GM19238 (cell line): ENCODE data around the gene NBEAL1.
"Not testable (repeated sequence)": the region's sequence is repeated elsewhere in the genome, so short reads cannot be mapped to it uniquely, and the experiment has no call there.

Experiments
- DNase-seq: peaks from one replicate; pipeline ENCODE4 v3.0.0; 2011; ENCODE audit warnings: low spot score; ENCODE audit not compliant: insufficient read length

The NBEAL1 gene

DNA sequence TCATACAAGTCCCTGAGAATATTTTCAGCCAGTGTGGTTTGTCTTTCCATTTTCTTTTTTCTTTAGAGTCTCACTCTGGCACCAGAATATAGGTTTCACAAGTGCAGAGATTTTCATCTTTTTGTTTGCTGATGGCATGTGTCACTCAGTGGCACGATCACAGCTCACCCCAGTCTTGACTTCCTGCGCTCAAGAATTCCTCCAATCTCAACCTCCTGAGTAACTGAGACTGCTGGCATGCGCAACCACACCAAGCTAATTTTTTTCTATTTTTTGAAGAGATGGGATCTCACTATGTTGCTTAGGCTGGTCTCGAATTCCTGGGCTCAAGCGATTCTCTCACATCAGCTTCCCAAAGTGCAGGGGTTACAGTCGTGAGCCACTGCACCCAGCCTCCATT, 23.9 kb downstream of the NBEAL1 start:
- no peak for DNase-seq

DNA sequence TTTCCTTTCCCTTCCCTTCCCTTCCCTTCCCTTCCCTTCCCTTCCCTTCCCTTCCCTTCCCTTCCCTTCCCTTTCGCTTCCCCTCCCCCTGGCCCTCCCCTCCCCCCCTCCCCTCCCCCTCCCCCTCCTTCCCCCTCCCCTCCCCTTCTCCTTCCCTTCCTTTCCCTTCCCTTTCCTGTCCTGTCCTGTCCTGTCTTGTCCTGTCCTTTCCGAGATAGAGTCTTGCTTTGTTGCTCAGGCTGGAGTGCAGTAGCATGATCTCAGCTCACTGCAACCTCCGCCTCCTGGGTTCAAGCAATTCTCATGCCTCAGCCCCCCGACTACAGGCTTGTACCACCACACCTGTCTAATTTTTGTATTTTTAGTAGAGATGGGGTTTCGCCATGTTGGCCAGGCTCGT, 24.5 kb downstream of the NBEAL1 start:
- DNase-seq = not testable (repeated sequence)

DNA sequence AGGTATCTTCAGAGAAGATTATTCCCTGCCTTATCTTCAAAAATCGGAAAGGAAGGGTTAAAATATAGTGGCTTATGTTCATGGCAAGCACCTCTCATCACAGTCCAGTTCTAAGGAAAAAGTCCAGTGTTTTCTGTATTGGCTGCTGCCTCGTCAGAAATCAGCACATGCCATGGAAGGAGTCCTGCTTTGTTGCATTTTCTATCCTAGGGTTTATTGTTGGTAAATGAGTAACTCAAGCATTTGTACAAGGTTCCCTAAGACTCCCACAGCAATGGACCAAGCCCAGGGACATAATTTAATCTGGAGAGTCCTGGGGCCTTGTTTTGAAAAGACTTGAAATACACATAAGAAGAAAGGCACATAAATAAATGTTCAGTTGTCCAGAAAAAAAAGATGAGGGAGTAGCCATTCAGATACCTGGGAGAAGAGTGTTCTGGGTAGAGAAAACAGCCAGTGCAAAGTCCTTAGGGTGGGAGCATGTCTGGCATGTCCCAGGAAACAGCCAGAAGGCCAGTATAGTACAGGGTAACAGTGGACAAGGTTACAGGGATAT, 26.4 kb downstream of the NBEAL1 start:
- DNase-seq = no peak

DNA sequence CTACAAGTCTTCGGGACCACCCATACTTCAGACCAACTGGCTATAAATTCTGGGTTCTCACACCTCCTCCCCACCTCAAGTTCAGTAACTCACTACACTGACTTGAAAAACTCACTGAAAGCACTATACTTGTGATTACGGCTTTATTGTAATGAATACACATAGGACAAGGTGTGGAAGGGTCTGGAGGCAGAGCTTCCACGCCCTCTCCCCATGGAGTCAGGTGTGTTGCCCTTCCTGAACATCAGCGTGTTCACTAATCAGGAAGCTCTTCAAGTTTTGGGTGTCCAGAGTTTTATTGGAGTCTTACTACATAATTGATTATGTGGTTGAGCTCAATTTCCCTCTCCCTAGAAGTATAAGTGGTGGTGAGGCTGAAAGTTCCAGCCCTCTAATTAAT, 27.5 kb downstream of the NBEAL1 start:
- no peak for DNase-seq

DNA sequence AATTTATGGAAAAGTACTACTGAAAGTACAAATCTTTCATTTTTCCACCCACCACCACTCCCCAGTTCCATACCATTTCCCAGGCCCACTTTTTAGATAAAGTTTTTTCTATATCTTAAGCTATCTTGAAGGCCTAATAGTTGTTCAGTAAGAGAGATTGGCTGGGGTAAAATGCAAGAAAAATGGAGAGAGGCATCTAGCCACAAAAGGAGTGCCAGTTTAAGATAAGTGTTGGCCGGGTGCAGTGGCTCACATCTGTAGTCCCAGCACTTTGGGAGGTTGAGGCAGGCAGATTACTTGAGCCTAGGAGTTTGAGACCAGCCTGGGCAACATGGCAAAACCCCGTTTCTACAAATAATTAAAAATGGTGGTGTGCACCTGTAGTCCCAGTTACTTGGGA, 28.6 kb downstream of the NBEAL1 start:
- no peak for DNase-seq

DNA sequence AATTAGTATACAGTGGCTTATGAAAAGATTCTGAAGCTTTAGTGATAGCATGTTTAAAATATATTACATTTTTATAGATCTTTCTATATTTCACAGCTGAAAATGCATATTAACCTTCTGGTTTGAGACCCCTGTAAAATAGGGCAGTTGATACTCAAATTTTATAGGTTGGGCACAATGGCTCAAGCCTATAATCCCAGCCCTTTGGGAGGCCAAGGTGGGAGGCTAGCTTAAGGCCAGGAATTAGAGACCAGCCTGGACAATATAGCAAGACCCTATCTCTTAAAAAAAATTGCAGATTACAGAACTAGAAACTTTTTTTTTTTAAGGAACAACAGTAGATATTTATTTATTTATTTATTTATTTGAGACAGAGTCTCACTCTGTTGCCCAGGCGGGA, 31.2 kb downstream of the NBEAL1 start:
- DNase-seq = no peak

DNA sequence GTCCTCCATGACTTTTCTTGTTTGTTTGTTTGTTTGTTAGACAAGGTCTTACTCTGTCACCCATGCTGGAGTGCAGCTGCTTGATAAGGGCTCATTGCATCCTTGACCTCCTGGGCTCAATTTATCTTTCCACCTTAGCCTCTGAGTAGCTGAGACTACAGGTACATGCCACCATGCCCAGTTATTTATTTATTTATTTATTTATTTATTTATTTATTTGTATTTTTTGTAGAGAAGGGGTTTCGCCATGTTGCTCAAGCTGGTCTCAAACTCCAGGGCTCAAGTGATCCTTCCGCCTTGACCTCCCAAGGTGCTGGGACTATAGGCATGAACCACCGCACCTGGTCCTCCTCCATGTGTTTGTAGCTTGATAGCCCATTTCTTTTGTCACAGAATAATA, 37.9 kb downstream of the NBEAL1 start:
- DNase-seq = no peak

DNA sequence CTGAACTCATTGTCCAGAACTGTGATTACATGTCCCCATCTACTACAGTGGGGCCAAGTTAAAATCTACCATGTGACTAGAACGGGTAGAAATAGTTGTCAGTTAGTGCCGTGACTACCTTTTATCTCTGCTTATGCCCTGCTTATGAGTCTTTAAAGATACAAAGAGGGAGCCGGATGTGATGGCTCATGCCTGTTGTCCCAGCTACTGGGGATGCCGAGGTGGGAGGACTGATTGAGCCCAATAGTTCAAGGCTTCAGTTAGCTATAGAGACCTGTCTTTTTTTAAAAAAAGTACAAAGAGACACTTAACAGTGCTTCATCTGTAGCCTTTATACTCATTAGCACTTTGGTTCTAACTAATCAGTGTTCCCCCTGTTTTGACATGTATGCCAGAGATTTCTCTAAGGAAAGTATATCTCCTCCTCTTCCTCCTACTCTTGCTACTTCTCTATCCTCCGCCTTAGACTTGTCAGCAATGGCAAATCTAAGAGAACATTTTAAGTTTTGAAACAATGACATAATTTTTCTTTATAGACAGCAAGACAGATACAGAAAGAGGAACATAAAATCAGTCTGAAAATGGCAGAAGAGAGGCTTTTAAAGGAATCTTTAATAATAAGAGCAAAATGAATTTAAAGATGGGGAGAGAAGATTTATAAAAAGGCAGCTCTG, 45.0 kb downstream of the NBEAL1 start:
- no peak for DNase-seq

DNA sequence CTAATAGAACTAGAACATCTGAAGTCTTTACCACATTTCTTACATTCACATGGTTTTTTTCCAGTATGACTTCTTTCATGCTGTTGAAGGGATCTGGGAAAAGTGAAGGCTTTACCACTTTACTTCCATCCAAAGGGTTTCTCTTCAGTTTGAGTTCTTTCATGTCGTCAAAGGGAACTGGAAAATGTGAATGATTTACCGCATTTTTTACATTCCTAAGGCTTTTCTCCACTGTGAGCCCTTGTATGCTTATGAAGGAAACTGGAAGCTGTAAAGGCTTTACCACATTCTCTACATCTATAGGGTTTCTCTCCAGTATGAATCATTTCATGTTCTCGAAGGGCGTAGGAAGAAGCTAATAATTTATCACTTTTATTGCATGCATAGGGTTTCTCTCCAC, 46.7 kb downstream of the NBEAL1 start:
- no peak for DNase-seq

DNA sequence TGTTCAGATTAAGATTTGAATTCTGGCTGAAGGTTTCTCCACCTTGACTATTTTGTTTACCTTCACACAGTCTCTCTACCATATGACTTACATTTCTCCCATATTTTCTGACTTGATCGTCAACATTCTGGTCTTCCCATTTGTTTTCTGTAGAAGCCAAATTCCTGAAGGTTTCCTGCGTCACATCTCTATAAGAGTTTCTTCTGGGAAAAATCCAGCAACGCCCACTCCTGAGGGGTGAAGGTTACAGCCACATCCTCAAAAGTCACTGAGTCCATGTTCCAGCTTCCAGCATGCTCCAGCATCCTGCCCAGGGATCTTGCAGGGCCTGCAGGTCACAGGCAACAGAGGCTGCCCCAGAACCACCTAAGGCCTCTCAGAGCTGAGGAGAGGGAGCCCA, 47.5 kb downstream of the NBEAL1 start:
- no peak for DNase-seq

DNA sequence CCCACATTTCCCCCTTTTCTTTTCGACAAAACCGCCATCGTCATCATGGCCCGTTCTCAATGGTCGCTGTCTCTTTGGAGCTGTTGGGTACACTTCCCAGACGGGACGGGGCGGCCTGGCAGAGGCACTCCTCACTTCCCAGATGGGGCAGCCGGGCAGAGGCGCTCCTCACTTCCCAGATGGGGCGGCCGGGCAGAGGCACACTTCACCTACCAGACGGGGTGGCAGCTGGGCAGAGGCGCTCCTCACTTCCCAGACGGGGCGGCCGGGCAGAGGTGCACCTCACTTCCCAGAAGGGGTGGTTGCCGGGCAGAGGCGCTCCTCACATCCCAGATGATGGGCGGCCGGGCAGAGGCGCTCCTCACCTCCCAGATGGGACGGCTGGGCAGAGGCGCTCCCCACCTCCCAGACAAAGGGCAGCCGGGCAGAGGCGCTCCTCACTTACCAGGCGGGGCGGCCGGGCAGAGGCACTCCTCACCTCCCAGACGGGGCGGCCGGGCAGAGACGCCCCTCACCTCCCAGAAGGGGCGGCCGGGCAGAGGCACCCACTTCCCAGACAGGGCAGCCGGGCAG, 51.9 kb downstream of the NBEAL1 start:
- not testable (repeated sequence) for DNase-seq

DNA sequence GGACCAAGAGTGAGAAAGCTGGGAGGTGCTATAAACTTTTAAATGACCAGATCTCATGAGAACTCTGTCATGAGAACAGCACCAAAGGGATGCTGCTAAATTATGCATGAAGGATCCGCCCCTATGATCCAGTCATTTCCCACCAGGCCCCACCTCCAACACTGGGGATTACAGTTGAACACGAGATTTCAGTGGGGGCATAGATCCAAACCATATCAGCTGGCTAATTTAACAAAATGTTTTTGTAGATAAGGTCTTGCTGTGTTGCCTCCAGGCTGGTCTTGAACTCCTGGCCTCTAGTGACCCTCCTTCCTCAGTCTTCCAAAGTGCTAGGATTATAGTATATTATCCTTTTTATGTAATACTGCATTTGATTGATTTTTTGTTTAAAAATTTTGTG, 56.0 kb downstream of the NBEAL1 start:
- DNase-seq = no peak

DNA sequence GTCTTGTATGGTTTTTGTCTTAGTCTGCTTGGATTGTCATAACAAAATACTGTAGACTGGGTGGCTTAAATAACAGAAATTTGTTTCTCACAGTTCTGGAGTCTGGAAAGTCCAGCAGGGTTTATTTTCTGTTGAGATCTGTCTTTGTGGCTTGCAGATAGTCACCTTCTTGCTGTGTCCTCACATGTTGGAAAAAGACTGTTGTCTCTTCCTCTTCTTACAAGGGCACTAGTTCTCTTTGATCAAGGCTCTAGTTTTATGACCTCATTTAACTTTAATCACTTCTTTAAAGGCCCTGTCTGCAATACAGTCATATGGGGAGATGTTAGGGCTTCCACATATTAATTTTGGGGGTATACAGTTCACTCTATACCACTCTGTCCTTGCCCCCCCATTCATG, 56.5 kb downstream of the NBEAL1 start:
- DNase-seq = no peak

DNA sequence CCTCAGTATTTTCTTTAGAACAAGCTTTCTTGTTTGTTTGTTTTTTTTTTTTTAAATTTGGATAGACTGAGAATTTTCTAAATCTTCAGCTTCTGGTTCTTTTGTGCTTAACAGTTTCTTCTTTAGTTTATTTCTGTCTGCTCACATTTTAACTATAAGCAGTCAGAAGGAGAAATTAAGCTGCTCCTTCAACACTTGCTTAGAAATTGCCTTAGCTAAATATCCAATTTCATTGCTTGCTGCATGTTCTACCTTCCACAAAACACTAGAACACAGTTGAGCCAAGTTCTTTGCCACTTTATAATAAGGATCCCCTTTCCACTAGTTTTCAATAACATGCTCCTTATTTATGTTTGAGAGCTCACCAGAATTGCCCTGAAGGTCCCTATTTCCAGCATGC, 57.7 kb downstream of the NBEAL1 start:
- no peak for DNase-seq

DNA sequence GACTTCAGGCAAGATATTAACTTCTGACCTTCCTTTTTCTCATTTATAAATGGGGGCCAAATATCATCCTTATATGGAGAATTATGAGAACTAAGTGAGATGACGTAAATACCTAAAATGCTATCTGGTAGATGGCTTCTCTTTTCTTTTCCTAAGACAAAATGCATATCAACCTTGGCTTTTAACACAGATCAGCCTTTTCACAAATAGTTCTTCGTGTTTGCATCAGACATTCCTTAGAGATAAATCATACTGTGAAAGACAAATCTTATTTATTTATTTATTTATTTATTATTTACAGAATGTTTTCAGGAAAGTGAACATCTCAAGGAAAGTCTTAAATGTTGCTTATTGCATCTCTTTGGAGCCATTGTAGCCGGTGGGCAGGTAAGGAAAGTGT, 62.8 kb downstream of the NBEAL1 start:
- DNase-seq = no peak

DNA sequence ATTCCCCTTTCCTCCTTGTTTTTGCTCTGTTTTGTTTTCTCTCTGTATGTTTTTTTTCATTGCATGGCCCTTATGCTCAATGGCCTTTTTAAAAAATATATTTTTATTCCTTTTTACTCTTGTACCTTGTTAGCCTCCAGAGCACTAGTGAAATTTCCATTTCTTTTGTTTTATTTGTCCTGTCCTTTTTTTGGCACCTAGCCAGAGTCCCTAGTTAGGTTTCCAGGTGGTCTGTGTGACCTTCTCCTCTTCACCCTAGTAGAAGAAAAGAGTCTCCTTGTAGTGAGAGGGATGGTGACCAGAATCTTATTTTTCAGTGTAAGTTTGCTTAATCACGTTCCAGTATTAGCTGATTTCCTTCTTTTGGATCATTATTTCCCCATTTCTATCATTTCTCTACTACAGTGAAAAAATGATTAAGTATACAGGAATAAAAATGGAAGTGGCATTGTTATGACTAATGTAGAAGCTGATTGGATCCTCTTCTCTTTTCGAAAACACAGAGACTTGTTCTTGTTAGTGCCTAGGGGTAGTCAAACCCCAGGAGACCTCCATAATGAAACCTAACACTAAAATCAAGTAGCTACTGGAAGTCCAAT, 65.9 kb downstream of the NBEAL1 start:
- no peak for DNase-seq

DNA sequence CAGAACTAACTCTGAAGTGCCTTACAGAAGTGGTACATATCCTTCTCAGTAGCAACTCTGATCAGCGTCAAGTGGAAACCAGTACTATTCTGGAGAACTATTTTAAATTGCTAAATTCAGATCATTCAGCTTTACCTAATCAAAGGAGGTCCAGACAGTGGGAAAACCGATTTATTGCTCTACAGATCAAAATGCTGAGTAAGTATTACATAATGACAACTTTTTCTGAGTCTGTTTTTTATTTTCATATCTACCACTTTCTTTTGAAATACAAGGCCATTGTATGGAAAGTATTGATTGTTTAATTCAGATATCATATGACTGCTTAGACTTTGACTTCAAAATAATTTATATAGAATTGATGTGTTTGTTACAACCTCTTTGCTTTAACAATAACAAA, 68.7 kb downstream of the NBEAL1 start:
- no peak for DNase-seq

DNA sequence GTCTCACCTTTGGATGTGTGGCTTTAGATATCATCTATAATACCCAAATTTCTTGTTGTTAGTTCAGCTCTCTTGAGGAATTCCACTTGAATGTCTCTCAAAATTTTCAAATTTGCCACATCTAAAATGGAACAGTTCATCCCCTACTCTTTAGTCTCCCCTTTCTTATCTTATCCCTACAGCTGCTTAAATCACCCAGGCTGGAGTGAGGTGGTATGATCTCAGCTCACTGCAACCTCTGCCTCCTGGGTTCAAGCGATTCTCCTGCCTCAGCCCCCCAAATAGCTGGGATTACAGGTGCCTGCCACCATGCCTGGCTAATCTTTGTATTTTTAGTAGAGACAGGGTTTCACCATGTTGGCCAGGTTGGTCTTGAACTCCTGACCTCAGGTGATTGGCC, 71.7 kb downstream of the NBEAL1 start:
- DNase-seq = not testable (repeated sequence)

DNA sequence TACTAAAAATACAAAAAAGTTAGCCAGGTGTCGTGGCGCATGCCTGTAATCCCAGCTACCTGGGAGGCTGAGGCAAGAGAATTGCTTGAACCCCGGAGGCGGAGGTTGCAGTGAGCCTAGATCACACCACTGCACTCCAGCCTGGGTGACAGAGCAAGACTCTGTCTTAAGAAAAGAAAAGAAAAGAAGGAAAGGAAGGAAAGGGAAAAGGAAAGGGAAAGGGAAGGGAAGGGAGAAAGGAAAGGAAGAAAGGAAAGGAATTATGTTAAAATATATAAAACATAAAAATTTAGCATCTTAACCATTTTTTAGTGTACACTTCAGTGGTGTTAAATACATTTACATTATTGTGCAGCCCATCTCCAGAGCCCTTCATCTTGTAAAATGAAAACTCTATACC, 76.0 kb downstream of the NBEAL1 start:
- not testable (repeated sequence) for DNase-seq

DNA sequence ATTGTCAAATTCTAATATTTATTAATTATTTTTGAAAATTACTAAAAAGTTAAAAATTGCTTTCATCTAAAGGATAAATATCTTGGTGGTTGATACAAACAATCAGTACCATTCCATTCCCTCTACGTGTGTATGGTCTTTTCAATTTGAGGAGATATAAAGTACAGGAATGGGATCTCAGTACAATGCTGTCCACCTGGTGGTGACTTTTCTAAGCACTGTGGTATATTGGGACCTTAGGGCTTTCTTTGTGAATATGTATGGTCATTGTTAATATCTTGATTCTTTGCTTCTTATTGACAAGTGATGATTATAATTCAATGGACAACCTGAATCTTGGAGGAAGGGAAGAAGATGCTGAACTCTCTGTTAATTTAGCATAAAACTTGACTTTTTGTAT, 83.1 kb downstream of the NBEAL1 start:
- no peak for DNase-seq

DNA sequence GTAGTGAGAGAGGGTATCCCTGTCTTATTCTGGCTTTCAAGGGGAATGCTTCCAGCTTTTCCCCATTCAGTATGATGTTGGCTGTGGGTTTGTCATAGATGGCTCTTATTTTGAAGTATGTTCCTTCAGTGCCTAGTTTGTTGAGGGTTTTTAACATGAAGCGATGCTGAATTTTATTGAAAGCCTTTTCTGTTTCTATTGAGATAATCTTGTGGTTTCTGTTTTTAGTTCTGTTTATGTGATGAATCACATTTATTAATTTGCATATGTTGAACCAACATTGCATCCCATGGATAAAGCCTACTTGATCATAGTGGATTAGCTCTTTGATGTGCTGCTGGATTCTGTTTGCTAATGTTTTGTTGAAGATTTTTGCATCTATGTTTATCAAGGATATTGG, 87.7 kb downstream of the NBEAL1 start:
- not testable (repeated sequence) for DNase-seq

DNA sequence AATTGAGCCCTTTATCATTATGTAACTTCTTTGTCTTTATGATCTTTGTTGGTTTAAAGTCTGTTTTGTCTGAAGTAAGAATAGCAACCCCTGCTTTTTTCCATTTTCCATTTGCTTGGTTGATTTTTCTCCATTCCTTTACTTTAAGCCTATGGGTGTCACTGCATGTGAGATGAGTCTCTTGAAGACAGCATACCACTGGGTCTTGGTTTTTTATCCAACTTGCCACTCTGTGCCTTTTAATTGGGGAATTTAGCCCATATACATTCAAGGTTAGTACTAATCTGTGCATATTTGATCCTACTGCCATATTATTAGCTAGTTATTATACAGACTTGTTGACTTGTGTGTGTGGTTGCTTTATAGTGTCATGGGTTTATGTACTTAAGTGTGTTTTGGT, 89.6 kb downstream of the NBEAL1 start:
- no peak for DNase-seq

DNA sequence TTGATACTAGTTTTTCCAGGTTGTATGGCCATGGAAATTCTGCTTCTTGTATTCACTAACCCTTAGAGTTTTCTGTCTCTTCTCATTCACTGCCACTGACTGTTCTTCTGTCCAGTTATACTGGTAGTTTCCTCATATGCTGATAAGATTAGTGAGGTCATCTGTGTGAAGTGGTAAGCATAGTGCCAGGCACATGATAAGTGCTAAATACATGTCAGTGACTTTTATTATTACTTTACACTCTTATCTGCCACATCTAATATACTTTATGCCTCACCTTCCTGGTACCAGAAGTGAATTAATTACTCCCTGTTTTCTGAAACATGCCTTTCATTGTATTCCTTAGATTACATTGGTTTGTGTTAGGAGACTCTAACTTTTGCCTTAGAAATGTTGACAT, 91.3 kb downstream of the NBEAL1 start:
- DNase-seq = no peak
